ENCODE results near the gene SUPV3L1.

The SUPV3L1 gene

DNA sequence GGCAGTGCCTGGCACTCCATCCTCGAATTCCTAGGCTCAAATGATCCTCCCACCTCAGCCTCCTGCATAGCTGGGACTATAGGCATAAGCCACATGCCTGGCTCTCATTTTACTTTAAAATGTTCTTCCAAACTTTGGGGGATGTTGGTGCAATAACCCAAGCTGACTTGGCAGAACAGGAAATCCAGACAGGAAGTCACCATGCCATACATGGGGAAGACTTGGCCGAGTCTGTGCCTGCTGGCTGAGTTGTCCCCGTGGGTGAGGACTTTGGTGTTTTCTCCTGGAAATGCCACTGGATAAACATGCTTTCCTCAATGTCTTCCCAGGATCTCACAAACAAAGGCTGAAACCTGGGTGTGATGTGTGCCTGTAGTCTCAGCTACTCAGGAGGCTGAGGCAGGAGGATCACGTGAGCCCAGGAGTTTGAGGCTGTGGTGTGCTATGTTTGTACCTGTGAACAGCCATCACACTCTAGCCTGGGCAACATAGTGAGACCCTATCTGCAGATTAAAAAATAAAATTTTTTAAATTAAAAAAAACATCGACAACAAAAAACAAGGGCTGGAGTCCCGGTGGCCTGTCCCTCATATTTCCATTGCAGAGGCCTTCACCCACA lies 59.9 kb downstream of the SUPV3L1 start:
- H3K4me3 ChIP-seq (ENCODE audit: low read depth, low read length), result no peak overlapping the region
- TF ChIP-seq, protein P1, sequence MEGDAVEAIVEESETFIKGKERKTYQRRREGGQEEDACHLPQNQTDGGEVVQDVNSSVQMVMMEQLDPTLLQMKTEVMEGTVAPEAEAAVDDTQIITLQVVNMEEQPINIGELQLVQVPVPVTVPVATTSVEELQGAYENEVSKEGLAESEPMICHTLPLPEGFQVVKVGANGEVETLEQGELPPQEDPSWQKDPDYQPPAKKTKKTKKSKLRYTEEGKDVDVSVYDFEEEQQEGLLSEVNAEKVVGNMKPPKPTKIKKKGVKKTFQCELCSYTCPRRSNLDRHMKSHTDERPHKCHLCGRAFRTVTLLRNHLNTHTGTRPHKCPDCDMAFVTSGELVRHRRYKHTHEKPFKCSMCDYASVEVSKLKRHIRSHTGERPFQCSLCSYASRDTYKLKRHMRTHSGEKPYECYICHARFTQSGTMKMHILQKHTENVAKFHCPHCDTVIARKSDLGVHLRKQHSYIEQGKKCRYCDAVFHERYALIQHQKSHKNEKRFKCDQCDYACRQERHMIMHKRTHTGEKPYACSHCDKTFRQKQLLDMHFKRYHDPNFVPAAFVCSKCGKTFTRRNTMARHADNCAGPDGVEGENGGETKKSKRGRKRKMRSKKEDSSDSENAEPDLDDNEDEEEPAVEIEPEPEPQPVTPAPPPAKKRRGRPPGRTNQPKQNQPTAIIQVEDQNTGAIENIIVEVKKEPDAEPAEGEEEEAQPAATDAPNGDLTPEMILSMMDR (IDR thresholded peaks at IDR 0.05; ENCODE audit: borderline replicate concordance, insufficient read depth, low read depth, low read length), result no peak

DNA sequence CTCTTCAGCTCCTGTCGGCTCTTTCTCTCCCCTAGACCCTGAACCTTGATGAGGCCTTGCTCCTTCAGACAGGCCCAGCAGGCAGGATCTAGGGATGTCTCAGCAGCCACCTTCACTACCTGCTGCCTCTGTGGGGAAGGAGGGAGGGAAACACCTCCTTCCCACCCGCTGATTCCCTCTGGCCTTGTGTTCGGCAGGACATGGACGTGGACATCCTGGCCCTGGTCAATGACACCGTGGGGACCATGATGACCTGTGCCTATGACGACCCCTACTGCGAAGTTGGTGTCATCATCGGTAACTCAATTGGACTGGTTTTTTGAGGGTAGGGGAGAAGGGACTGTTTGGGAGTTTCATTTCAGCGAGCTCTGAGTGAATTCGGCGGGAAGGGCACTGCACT lies 60.4 kb downstream of the SUPV3L1 start:
- H3K4me3 ChIP-seq (ENCODE audit: low read depth, low read length), result no peak overlapping the region
- TF ChIP-seq, protein P1 (IDR thresholded peaks at IDR 0.05; ENCODE audit: borderline replicate concordance, insufficient read depth, low read depth, low read length), result no peak

DNA sequence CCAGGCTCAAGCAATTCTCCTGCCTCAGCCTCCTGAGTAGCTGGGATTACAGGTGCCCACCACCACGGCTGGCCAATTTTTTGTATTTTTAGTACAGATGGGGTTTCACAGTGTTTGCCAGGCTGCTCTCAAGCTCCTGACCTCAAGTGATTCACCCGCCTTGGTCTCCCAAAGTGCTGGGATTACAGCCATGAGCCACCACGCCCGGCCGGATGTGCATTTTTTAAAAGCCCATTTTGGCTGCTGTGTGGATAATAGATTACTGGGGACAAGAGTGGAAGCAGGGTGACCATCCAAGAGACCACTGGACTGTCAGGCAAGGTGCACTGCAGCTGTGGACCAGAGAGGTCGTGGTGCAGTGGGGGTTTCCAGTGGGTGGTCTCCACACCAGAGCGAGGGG lies 61.5 kb downstream of the SUPV3L1 start:
- TF ChIP-seq, protein P1 (IDR thresholded peaks at IDR 0.05; ENCODE audit: borderline replicate concordance, insufficient read depth, low read depth, low read length), result no peak
- no peak overlapping the region for H3K4me3 ChIP-seq (ENCODE audit: low read depth, low read length)

DNA sequence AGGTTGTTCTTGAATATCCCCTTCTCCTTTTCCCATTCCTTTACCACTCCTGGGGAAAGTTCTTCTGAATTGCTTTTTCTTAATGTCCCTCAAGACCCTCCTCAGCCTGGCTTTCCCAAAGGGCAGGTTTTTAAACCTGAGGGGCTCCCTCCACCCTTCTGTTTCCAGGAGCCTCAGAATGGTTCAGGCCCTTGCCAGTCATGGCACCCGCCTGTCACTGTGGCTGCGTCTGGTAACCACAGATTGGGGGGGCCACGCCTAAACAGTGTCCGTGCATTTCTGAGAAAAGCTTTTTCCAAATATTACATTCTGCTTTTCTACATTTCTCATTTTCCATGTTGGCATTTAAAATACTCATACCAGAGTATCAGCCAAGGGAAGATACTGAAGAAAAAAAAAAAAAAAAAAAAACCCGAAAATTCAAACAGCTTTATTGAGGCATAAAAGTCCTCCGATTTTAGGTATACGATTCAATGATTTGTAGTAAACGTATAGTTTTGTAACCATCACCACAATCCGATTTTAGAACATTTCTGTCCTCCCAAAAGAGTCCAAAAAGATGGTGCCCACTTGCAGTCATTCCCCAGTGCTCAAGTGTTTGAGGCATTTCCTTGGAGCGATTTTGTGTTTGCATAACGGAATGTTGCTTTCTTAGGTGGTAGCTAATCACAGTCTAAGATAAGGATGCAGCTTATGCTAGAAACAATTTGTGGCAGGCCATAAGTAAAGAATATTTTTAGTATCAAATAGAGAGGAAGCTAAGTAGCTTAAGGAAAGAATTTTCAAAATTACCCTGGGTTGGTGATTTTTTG lies 62.2 kb downstream of the SUPV3L1 start:
- TF ChIP-seq, protein P1 (IDR thresholded peaks at IDR 0.05; ENCODE audit: borderline replicate concordance, insufficient read depth, low read depth, low read length), result no peak
- H3K4me3 ChIP-seq (ENCODE audit: low read depth, low read length), result no peak overlapping the region

DNA sequence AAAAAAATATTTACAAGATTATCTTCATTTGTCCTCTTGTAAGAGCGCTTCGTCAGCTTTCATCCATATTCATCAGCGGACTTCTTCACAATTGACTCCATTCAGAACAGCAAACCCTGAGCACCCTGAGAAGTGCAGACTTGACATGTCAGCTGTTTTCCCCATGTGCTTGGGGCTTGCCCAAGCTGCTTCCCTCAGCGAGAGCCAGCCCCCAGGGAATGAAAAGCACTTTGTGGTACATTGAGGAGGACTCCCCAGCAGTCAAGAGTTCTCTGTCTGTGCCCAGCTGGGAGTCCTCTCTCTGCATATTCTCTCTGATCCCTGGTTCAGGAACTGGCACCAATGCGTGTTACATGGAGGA lies 62.8 kb downstream of the SUPV3L1 start:
- TF ChIP-seq, protein P1 (IDR thresholded peaks at IDR 0.05; ENCODE audit: borderline replicate concordance, insufficient read depth, low read depth, low read length), result no peak

DNA sequence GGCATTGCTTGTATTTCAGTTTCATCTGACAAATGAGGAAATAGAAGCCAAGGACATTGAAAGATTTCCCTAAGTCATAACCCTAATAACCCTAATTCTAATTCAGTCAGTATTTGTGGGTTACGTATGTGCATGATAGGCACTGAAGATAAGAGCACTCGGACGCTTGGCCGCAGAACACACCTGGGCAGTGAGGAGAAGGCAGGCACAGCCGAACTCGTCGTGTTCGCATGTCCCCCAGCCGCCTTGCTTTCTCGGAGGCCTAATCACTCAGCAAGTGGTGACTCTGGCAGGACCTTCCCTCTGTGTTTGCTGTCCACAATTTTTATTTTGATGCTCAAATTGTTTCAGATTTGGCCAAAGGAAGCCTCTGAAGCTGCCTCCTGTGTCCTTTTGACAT lies 63.8 kb downstream of the SUPV3L1 start:
- TF ChIP-seq, protein P1 (IDR thresholded peaks at IDR 0.05; ENCODE audit: borderline replicate concordance, insufficient read depth, low read depth, low read length), result no peak
- no peak overlapping the region for H3K4me3 ChIP-seq (ENCODE audit: low read depth, low read length)

More for the DNA sequence above, 62.8 kb downstream of the SUPV3L1 start:
- H3K4me3 ChIP-seq (ENCODE audit: low read depth, low read length), result no peak overlapping the region

DNA sequence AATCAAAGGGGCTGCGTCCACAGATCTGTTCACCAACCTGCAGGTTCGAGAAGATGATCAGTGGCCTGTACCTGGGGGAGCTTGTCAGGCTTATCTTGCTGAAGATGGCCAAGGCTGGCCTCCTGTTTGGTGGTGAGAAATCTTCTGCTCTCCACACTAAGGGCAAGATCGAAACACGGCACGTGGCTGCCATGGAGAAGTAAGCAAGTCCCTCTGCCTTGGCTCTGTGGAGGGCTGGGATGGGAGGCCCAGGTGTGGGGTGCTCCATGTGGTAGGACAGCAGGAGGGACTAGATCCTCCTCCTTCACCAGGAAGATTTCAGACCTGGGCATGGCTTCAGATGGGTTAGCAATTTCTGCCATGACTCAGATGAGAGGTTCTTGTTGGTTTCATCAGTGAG lies 66.0 kb downstream of the SUPV3L1 start:
- H3K4me3 ChIP-seq (ENCODE audit: low read depth, low read length), result no peak overlapping the region
- TF ChIP-seq, protein P1 (IDR thresholded peaks at IDR 0.05; ENCODE audit: borderline replicate concordance, insufficient read depth, low read depth, low read length), result no peak
